Measurements from ENCODE around the gene GALNT2.

The GALNT2 gene

GRCh38 chr1:230313453-230314141 lies 246.6 kb downstream of the GALNT2 start:
- DNase-seq = no peak

GRCh38 chr1:230314142-230314470 lies 247.1 kb downstream of the GALNT2 start:
- no peak for DNase-seq

DNA sequence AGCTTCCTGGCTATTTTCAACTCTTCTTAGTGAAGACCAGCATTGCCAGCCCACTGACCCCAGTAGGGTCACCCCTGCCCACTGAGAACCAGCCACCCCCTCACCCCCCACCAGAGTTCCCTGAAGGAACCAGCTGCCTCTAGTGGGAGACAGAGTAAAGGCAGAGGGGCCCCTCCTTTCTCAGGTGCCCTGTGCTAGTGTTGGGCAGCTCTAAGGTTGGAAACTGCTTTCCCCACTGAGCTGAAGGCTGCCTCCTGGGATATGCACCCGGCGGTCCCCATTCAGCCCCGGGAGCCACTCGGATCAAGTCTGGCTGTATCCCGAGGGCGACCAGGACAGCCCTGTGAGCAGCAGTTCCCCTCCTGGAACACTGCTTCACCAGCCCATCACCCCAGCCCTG lies 248.1 kb downstream of the GALNT2 start:
- no peak for DNase-seq

DNA sequence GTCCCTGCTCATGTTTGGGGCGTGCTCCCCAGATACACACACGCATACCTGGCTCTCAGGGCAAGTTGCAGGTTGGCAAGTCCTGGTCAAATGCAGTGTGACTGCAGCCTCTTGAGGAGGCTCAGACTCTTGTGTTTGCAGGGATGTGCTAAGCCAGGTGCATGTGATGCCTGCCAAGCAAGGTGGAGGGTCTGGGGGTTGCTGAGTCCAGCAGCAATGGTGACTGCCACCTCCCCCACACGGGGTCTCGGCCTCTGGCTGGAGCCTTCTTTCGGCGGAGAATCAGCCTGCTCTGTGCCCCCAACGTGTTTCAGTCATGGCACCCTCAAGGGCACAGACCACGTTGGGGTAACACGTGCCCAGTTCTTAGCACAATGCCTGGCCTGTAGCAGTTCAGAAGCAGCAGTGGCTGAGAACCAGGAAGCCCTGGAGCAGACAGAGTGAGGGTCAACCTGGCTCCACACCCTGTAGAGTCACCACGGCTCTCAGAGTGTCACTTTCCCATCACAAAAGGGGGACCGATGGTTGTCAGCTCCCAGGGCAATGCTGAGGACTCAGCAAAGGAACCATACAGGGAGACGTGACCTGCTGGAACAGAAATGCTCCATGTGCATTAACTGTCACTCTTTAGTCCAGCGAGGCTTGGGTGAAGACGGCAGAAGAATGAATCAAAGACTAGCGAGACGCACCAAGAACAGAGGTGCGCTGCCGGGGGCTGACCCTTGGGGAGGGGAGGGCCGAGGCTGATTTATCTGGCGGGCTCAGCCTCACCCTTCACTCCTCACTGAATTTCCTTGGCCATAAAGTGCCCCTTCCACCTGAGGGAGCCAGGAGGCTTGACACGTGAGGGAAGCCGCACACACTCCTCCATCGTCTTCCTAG lies 250.1 kb downstream of the GALNT2 start:
- no peak for DNase-seq

DNA sequence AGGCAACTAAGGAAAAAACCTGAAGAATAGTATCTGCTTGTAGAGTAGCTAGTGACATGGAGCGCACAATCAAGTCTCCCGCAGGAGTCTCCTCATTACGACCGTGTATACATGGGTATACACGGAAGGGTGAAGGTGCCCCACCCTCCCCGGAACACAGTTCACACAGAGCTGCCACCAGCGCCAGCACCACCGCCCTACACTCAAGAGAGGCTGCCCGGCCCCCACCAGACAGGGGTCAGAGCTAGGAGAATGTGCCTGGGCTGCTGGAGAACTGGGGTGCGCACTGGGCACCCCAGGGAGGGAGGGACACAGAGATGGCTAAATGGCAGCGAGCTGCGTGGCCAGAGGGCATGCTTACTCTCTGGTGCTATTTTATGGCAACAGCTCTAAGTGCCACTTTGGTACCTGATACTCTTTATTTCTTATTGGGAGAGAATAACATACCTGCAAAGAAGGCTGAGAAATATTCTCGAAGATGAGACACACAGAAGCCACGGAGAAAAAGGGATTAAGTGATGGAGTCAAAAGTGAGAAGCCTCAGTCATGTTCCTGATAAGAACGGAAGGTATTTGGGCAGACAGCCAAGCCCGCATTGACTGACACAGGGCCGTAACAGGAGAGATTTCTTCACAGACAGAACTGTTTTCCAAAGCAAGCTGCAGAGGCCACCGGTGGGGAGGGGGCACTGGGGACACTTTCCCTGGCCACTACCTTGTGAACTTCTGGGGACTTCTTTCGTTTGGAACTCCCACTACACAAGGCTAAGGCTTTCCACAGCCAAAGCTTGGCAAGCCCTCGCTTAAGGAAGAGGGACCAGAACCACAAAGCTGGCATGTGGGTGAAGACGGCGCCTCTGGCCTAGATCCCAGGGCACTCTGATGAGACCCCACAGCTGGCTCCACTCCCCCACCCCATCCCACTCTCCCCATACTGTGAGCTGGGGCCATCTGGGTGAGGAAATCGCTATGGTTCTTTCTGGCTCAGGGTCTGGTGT lies 251.1 kb downstream of the GALNT2 start:
- no peak for DNase-seq

DNA sequence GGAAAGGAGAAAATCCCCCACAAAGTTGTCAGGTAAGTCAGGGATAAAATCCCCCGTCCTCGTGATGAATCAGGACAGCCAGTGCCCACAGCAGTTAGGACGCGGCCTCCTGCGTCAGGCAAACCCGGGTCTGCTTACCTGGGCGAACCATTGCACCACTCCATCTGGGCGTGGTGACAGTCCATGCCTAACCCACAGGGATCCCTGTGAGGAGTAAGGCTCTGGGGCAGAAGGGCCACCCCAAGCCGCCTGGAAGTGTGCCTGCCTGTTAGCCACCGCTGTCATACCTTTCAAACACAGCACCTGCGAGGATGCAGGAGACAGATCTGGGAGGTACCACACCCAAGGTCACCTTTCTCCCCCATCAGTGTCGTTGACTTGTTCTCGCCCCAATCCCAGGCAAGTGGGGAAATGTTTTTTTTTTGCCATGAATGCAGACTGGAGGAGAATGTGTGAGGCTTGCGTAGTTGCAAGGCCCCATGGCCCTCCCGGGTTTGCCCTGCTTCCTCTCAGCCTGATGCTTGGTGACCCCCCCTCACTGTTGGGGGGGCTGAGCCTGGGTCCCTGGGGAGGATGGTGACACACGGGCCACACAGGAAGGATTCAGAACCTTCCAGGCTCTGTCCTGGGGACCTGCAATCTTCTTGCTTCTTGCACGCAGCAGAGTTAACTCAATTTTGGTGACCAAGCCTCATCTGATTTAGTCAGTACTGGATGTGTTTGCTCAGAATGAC lies 252.1 kb downstream of the GALNT2 start:
- DNase-seq = no peak

DNA sequence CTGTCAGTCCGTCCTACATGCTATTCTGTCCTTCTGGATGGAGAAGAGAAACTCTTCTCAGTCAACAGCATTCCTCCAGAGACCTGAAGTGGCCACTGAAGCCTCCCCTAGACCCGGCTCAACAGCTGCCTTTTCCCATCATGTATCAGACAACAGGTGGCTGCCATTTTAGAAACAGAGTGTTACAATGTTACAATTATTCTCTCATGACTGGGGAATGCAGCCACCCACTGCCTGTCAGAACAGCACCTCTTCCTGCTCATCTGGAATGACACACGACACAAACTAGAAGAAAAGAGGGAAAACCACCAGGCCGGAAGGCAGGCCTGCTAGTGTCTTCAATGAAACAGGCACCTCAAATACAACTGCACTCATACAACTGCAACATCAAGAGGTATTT lies 253.8 kb downstream of the GALNT2 start:
- no peak for DNase-seq

DNA sequence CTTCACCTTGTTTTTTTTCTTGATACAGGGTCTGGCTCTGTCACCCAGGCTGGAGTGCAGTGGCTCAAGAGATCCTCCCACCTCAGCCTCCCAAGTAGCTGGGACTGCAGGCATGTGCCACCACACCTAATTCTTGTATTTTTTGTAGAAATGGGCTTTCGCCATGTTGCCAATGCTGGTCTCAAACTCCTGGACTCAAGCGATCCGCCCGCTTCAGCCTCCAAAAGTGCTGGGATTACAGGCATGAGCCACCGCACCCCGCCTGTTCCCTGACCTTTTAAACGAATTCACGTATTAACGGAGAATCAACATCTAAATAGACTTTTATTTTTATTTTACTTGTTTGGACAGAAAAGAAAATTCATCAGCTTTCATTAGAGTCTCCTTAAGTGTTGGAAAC lies 254.3 kb downstream of the GALNT2 start:
- DNase-seq = no peak

DNA sequence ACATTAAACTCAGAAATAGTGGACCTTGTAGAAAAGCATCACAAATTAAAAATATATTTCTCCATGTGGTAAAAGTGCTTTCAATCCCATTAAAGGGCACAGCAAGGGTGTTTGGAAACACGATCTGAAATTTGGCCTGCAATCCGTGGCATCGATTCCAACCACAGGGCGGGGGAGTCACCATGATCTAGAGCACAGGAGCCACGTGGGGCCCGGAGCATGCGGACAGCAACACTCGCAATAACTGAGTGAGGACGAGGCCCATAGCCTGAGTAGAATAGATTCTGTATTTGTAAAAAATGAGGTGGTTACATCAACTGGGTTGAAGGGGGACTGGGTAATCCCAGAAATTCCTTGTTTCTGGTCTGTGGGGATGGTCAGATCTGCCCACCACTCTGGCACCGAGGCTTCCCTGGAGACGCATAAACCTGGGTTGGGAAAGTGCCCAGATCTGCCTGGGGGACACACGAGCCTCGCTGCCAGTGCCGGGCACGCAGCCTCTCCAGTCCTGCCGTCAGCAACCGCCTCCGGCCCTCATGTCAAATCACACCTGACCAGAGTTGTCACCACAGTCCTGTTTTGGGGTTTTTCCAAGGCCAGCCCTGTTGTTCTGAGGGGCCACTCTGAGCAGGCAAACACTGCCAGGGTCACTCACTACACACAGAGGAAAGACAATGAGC lies 254.8 kb downstream of the GALNT2 start:
- DNase-seq = no peak

- no peak for DNase-seq
Observed at GRCh38 chr1:230322421-230322756, 255.4 kb downstream of the GALNT2 start.

DNA sequence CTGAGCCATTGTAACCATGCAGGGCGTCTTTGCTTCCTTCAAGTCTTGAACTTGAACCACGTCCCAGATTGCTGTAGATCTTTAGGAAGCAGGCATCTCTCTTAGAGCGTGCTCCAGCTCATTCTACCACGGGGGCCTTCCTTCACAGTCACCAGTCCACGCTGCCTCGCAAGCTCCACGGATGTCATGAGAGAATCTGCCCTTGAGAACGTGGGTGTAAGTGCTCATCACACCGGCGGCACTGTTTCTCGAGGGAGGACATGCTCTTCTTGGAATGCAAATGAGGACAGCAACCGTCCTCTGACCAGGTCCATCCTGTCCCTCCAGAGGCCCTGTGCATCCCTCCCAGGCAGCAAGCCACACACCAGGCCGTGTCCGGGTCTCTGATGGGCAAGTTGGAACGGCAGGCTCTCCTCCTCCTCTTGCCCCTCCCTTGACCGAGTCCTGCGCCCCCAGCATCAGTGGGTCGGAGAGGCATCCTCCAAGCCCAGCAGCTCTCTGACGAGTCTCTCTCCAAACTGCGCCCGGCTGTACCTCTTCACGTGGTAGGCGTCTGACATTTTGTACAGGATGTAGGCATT lies 256.0 kb downstream of the GALNT2 start:
- DNase-seq = no peak

DNA sequence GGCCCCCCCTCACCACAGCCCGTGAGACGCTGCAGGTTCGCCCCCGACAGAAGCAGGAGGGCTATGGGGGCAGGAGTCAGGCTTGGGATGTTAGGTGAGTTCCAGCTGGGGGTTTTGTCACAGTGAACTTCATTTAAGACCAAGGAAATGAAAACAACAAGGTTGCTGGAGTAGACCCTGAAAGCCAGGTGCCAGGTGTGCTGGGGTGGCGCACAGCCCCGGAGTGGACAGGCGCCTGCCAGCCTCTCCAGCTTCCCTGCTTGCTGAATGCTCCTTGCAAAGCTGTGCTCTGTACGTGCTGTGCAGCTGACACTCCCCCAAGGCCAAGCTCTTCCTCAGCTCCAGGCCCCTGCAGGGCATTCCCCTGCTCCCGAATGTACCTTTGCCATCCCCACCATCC lies 256.6 kb downstream of the GALNT2 start:
- DNase-seq = no peak

DNA sequence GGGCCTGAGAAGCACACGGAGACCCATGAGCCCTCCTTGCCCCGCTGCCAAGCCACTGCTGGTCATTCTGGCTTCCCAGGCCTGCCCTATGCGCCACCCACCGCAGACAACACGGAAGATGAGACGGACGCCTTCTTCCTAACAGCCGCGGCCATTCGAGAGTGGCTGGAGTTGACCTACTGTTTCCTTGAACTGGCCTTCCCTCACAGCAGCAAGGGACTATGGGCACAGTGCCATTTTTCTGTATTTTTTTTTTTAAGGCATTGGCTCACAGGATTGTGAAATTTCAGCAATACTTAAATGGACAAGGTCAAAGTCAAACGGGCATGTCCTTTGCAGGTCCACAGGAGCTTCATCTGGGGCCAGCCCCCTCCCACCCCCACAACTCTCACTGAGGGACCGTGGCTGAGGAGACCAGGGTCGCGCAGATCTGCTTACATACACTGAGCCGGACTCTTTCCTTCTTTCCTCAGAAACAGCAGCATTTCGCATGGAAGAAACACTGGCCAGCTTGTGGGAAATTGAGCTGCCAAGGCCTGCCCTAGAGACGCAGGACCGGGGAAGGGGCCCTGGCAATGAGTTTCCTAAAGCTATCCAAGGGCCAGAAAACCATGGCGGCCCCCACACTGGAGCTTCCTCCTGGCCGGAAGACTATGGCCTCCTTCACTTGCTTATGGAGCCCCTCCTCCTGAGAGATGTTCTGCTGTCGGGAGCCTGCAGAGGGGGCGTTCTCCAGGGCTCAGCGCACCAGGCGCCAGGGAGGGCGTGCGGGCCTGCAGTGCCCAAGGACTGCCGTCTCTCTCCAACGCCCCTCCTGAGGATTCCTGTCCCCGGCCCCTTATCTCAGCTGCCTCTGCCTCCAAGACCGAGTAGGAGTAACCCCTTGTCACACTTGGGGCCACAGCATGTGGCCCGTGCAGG lies 260.2 kb downstream of the GALNT2 start:
- no peak for DNase-seq

DNA sequence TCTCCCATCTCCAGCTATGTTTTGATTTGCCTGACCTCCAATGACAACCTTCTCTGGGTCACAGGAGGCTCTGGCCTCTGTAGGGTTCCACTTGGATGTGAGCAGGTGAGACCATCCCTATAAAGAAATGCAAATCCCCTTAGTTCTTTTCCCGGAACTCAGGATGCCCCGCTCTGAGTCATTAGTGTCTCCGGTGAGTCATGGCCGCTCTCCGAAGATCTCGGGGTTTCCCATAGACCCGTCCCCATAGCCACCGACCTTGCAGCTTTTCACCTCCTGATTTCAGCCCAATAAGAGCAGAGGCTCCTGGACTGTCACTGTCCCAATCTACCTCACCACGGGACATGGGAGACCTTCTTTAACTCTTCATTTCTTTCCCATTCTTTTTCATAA lies 260.9 kb downstream of the GALNT2 start:
- no peak for DNase-seq

DNA sequence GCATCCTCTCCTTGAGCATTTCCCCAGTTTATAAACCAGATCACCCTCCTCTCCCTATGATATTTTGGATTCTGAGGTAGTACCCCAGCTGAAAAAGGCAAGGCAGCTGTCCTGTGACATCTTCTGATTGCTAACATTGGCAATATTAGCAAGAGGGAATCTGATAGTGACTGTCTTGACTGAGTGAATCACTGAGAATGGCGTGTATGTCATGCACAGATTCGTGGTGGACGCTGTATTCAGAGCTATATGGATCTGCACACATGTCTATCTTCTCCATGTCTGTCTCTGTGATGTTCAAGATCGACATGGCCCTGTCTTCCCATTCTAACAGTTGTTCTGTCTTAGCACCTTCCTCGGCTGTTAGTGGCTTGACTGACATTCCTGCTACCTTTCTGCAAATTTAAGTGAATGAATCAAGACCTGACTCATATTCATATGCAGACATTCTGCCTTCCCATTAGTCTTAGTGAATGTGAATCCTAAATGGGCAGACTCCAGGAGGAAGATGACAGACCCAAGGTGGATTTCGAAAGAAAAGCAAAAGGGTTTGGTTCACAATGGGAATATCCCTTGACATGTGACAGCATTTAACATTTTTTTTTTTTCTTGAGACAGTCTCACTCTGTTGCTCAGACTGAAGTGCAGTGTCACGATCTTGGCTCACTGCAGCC lies 261.4 kb downstream of the GALNT2 start:
- no peak for DNase-seq

GRCh38 chr1:230330157-230330556 lies 263.1 kb downstream of the GALNT2 start:
- DNase-seq = no peak
